Transverse colon (tissue), 4 donors: ENCODE measurements around the gene CNOT4.

ENCODE experiments used
- EP300 ChIP-seq: sonication (generic); formaldehyde crosslinking; IDR thresholded peaks from one replicate; pipeline ENCODE4 v1.6.1; 2017; ENCODE audit warnings: antibody characterized with exemption, low read depth
- POLR2A ChIP-seq: fragments of 450-650 bp; IDR thresholded peaks from one replicate; pipeline ENCODE4 v1.6.1; 2016; ENCODE audit warnings: antibody characterized with exemption, mild to moderate bottlenecking, moderate library complexity
- POLR2AphosphoS5 ChIP-seq, 3 donors: sonication (generic); formaldehyde crosslinking; IDR thresholded peaks; one replicate each; pipeline ENCODE4 v1.6.1; 2016; ENCODE audit warnings: antibody characterized with exemption in 3 of 3
- TF ChIP-seq, protein P1 (sequence below), 5 experiments: fragments of 200-600 bp in 3 of 5; fragments of 450-650 bp in 2 of 5; sonication (generic) in 3 of 5; IDR thresholded peaks; 1 replicate in 2 of 5; 2 replicates in 3 of 5; pipeline ENCODE4 v1.5.1; 2016 to 2017; ENCODE audit warnings: antibody characterized with exemption in 5 of 5, inconsistent platforms in 3 of 5, mild to moderate bottlenecking in 2 of 5, moderate library complexity in 1 of 5

DNA sequence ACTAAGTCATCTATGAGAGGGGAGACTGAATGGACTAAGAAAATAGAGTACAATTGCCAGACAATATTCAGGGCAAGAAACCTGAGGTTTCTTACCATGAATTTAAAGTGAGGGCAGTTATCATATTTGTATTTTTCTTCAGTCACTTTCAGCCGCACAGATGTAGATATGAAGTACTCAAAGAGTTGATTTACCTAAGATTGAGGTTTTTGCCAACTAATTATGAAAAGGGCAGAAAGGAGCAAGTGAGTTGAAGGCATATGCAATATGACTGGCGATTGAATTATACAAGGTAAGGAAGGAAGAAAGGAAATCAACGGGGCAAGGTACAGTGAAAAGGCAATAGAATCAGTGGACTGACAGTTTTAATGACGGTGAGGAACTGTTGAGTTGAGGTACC is 17.8 kb downstream of the CNOT4 start:
- TF ChIP-seq, protein P1, sequence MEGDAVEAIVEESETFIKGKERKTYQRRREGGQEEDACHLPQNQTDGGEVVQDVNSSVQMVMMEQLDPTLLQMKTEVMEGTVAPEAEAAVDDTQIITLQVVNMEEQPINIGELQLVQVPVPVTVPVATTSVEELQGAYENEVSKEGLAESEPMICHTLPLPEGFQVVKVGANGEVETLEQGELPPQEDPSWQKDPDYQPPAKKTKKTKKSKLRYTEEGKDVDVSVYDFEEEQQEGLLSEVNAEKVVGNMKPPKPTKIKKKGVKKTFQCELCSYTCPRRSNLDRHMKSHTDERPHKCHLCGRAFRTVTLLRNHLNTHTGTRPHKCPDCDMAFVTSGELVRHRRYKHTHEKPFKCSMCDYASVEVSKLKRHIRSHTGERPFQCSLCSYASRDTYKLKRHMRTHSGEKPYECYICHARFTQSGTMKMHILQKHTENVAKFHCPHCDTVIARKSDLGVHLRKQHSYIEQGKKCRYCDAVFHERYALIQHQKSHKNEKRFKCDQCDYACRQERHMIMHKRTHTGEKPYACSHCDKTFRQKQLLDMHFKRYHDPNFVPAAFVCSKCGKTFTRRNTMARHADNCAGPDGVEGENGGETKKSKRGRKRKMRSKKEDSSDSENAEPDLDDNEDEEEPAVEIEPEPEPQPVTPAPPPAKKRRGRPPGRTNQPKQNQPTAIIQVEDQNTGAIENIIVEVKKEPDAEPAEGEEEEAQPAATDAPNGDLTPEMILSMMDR (IDR thresholded peaks at IDR 0.05), result no peak
- TF ChIP-seq POLR2A (no peak), POLR2AphosphoS5 (IDR thresholded peaks at IDR 0.05) (no peak), EP300 (no peak)
